Adrenal gland (tissue), 12 donors: ENCODE results near the gene GPR83. TPM values are rescaled to one million over a fixed set of nuclear protein-coding genes. Genes with fewer than 3 reads are reported as not detected.
"Not testable (repeated sequence)": the region's sequence is repeated elsewhere in the genome, so short reads cannot be mapped to it uniquely, and the experiment has no call there.

Experiments
- DNase-seq, 7 donors: peaks; one replicate each; pipeline ENCODE4 v3.0.0-alpha.2; 2019 to 2020
- H3K27ac ChIP-seq, 5 donors: fragments of 200-600 bp; sonication (generic) in 4 of 5; 1 replicate in 3 of 5; 2 replicates in 2 of 5; pipeline versions ENCODE4 v1.5.1 to v1.8.0; 2016 to 2020; ENCODE audit warnings: mild to moderate bottlenecking in 1 of 5
- H3K27me3 ChIP-seq: fragments of 200-600 bp; 2 replicates; pipeline ENCODE4 v1.8.0; 2021
- H3K36me3 ChIP-seq, 2 donors: fragments of 200-600 bp; replicated peaks in 1 of 2; 1 replicate in 1 of 2; 2 replicates in 1 of 2; pipeline versions ENCODE4 v1.5.1 to v1.8.0; 2018 to 2022
- H3K4me1 ChIP-seq, 2 donors: fragments of 200-600 bp; replicated peaks in 1 of 2; 1 replicate in 1 of 2; 2 replicates in 1 of 2; pipeline versions ENCODE4 v1.5.1 to v1.8.0; 2018 to 2021
- H3K4me3 ChIP-seq, 4 donors: fragments of 200-600 bp; sonication (generic) in 3 of 4; one replicate each; pipeline ENCODE4 v1.5.1; 2016 to 2018
- H3K9me3 ChIP-seq, 3 donors: fragments of 200-600 bp; sonication (generic) in 1 of 3; replicated peaks in 1 of 3; 1 replicate in 2 of 3; 2 replicates in 1 of 3; pipeline versions ENCODE4 v1.5.1 to v1.8.0; 2016 to 2021
- POLR2A ChIP-seq, 2 donors: fragments of 450-650 bp; IDR thresholded peaks; one replicate each; pipeline ENCODE4 v1.6.1; 2017; ENCODE audit warnings: antibody characterized with exemption in 2 of 2, mild to moderate bottlenecking in 2 of 2, moderate library complexity in 1 of 2
- WGBS, 4 donors: extraction: QIAGEN DNeasy Blood & Tissue Kit in 2 of 4; methylation state at CpG; one replicate each; pipeline versions ENCODE4 v1.1.5 to v1.1.7; 2013 to 2017; 5-methylcytosine and 5-hydroxymethylcytosine counted together
- intact Hi-C, 2 donors: fragments of 100-400 bp; cut with DNase I; formaldehyde crosslinking; loops; one replicate each; pipeline versions ENCODE4 v1.14.1 to v1.15.0; 2022 to 2023
- polyA plus RNA-seq, 3 donors: library from polyadenylated mRNA; stranded (reverse); fragments of 200-250 nt in 2 of 3; fragments of 350-450 nt in 1 of 3; fragmentation: Illumina TruSeq in 1 of 3; extraction: RNeasy Lipid Tissue Mini Kit (QIAGEN cat#74804) in 1 of 3; gene quantifications; one replicate each; pipeline ENCODE4 v1.2.3, GENCODE V29; 2013 to 2014
- total RNA-seq, 9 donors: library from RNA; depleted of rRNA in 4 of 9; stranded (reverse); fragments of >200 nt in 4 of 9; fragments of 120-200 nt in 1 of 9; fragmentation: NEBNext Ultra II Directional in 1 of 9; extraction: Animal tissue kit (Norgen Biotek cat#: 25700) in 1 of 9; gene quantifications; one replicate each; pipeline versions ENCODE4 v1.1.0 to v1.2.4, GENCODE V29; 2013 to 2023
- TF ChIP-seq, protein P1 (sequence below), 6 experiments: fragments of 450-650 bp in 4 of 6; fragments of 200-600 bp in 2 of 6; sonication (generic) in 1 of 6; IDR thresholded peaks; 1 replicate in 5 of 6; 2 replicates in 1 of 6; pipeline versions ENCODE4 v1.5.1 to v1.8.0; 2016 to 2021; ENCODE audit warnings: antibody characterized with exemption in 6 of 6, mild to moderate bottlenecking in 2 of 6, moderate library complexity in 1 of 6
- donor health status: healthy with polysubstance abuse.
- donor health status: Bipolar disorder and iron deficiency.
- donor health status: DM: yes; HTN: yes; CAD: no.
- donor health status: DM: no; HTN: no; CAD: no.
- donor health status: DM: no; HTN: no; CAD: no.
- donor health status: DM: yes; HTN: yes; CAD: no.

The GPR83 gene
- total and polyA plus RNA-seq, 12 donors = 0.17 to 1.5 (median 0.40) TPM; not detected in 1

- TF ChIP-seq, protein P1, sequence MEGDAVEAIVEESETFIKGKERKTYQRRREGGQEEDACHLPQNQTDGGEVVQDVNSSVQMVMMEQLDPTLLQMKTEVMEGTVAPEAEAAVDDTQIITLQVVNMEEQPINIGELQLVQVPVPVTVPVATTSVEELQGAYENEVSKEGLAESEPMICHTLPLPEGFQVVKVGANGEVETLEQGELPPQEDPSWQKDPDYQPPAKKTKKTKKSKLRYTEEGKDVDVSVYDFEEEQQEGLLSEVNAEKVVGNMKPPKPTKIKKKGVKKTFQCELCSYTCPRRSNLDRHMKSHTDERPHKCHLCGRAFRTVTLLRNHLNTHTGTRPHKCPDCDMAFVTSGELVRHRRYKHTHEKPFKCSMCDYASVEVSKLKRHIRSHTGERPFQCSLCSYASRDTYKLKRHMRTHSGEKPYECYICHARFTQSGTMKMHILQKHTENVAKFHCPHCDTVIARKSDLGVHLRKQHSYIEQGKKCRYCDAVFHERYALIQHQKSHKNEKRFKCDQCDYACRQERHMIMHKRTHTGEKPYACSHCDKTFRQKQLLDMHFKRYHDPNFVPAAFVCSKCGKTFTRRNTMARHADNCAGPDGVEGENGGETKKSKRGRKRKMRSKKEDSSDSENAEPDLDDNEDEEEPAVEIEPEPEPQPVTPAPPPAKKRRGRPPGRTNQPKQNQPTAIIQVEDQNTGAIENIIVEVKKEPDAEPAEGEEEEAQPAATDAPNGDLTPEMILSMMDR (IDR thresholded peaks at IDR 0.05) = no peak
- no peak for TF ChIP-seq POLR2A (IDR thresholded peaks at IDR 0.05)
- Histone ChIP-seq H3K4me3 (no peak overlapping the region), H3K27ac (no peak overlapping the region), H3K4me1 (peaks cover 0 to 5% of the 10 kb centered on the region in 2 donors), H3K27me3 (peaks cover 15% of the 10 kb centered on the region), H3K9me3 (no peaks in the 10 kb centered on the region), H3K36me3 (no peaks in the 10 kb centered on the region)
- WGBS, 4 donors = 61 to 90% (median 73%) methylated on average over 5 of the region's 5 CpGs
- intact Hi-C loops = no loop called here
- no peak for DNase-seq
Observed at GRCh38 chr11:94398101-94398500, 3.1 kb downstream of the GPR83 start.

GRCh38 chr11:94396282-94396681, 4.9 kb downstream of the GPR83 start:
- WGBS, 4 donors = 89 to 96% (median 94%) methylated on average over 5 of the region's 5 CpGs
- H3K4me3 ChIP-seq = no peak overlapping the region
- no peak for DNase-seq
- intact Hi-C loops = no loop called here
- H3K27me3 ChIP-seq = peaks cover 10% of the 10 kb centered on the region
- H3K9me3 ChIP-seq = no peaks in the 10 kb centered on the region
- H3K4me1 ChIP-seq = peaks cover 0 to under 1% of the 10 kb centered on the region in 2 donors
- no peak overlapping the region for H3K27ac ChIP-seq
- no peaks in the 10 kb centered on the region for H3K36me3 ChIP-seq
- TF ChIP-seq, protein P1 (IDR thresholded peaks at IDR 0.05) = no peak
- TF ChIP-seq POLR2A (IDR thresholded peaks at IDR 0.05) = no peak

DNA sequence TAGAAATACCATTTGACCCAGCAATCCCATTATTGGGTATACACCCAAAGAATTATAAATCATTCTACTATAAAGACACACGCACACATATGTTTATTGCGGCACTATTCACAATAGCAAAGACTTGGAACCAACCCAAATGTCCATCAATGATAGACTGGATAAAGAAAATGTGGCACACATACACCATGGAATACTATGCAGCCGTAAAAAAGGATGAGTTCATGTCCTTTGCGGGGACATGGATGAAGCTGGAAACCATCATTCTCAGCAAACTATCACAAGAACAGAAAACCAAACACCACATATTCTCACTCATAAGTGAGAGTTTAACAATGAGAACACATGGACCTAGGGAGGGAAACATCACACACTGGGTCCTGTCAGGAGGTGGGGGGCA, 9.3 kb downstream of the GPR83 start:
- DNase-seq, H3K4me3 ChIP-seq, H3K36me3 ChIP-seq, H3K9me3 ChIP-seq, H3K27ac ChIP-seq, H3K27me3 ChIP-seq, intact Hi-C loops, H3K4me1 ChIP-seq: not testable (repeated sequence)
- 71 to 97% (median 93%) methylated on average over 4 of the region's 4 CpGs for WGBS, 4 donors

DNA sequence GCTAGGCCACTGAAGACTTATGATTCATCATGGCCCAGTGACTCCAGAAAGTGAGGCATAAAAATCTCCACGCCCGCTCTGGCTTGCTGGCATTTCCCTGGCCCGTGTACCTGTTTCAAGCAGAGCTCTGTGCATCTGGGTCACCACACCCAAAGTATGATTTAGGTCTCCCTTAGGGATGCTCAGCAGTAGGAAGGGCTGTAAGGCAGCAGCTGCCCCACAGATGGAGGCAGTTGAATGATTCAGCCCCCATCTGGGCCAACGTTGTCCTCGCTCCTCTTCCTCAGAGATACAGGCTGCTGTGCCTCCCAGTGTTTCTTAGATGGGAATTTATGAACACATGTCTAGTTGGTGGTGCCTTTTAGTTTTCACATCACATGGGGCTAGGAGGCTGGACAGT, 21.6 kb downstream of the GPR83 start:
- no peak for TF ChIP-seq POLR2A (IDR thresholded peaks at IDR 0.05)
- TF ChIP-seq, protein P1 (IDR thresholded peaks at IDR 0.05) = no peak
- 81 to 85% (median 82%) methylated on average over 5 of the region's 5 CpGs for WGBS, 4 donors
- Histone ChIP-seq H3K4me3 (no peak overlapping the region), H3K4me1 (no peaks in the 10 kb centered on the region), H3K27ac (no peak overlapping the region), H3K9me3 (no peaks in the 10 kb centered on the region), H3K36me3 (no peaks in the 10 kb centered on the region), H3K27me3 (no peaks in the 10 kb centered on the region)
- intact Hi-C loops = no loop called here
- DNase-seq = no peak

DNA sequence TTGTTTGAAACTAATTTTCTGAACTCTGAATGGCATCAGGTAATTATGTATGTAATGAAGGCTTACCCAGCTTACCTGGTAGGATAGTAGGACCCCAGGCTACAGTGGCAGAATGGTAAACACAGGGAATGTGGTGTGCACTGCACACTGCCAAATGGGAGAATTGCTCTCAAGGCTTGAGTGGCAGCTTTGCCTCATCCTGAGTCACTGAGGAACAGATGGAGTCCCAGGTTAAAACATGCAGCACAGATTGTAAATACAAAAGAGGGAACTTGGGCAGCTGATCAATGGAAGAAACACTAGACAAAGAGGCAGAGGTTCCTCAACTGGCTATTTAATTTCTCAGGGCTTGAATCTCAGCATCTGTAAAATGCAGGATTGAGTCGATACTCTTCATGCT, 24.4 kb downstream of the GPR83 start:
- H3K27ac ChIP-seq = no peak overlapping the region
- 86 to 96% (median 93%) methylated on average over 1 of the region's 1 CpG for WGBS, 4 donors
- no peaks in the 10 kb centered on the region for H3K27me3 ChIP-seq
- no peaks in the 10 kb centered on the region for H3K9me3 ChIP-seq
- no peaks in the 10 kb centered on the region for H3K36me3 ChIP-seq
- H3K4me3 ChIP-seq = no peak overlapping the region
- intact Hi-C loops = no loop called here
- TF ChIP-seq, protein P1 (IDR thresholded peaks at IDR 0.05) = no peak
- no peak for TF ChIP-seq POLR2A (IDR thresholded peaks at IDR 0.05)
- H3K4me1 ChIP-seq = no peaks in the 10 kb centered on the region
- DNase-seq = no peak

- H3K4me3 ChIP-seq, H3K4me1 ChIP-seq, intact Hi-C loops, DNase-seq, H3K27me3 ChIP-seq, H3K27ac ChIP-seq, H3K36me3 ChIP-seq, H3K9me3 ChIP-seq: not testable (repeated sequence)
- WGBS, 4 donors = 61 to 73% (median 68%) methylated on average over 3 to 6 of the region's 6 CpGs
Observed at GRCh38 chr11:94370576-94370975, 30.6 kb downstream of the GPR83 start.

- DNase-seq, H3K4me3 ChIP-seq, H3K27me3 ChIP-seq, H3K36me3 ChIP-seq, H3K9me3 ChIP-seq, intact Hi-C loops, H3K27ac ChIP-seq, H3K4me1 ChIP-seq: not testable (repeated sequence)
- whole genome bisulfite sequencing, 4 donors = 68 to 89% (median 79%) methylated on average over 6 to 10 of the region's 10 CpGs
Observed at GRCh38 chr11:94350850-94351563, 50.2 kb downstream of the GPR83 start.
